Measurements from ENCODE around the gene ADARB1. TPM values are rescaled to one million over a fixed set of nuclear protein-coding genes. Genes with fewer than 3 reads are reported as not detected.

Gene ADARB1
- total and polyA plus RNA-seq, 2 of the 4 experiments (the other 2 are of a cell fraction): 39.8 to 47.3 TPM

DNA sequence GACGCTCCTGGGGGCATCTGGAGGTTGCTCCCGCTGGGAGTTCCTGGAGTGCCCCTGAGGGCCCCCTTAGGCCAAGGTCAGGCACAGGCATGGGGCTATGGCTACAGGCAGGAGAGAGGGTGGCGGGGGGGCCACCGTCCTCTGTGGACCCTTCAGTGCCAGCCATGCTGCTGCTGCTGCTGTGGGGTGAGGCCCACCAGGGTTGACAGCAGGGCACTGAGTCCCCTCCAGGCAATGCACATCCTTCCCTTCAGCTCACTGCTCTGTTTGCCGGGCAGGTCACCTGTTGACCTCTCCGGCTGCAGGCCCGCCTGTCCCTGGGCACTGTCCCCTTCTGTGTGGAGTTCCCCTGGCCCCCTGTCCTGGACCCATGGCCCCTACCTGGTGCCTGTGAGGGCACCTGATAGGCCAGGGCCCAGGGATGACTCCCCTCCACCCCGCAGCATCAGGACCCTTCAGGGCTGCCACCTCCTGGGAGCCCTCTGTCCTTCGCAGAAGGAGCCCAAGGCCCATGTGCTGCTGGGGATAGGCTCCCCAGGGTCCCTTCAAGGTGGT is 34.1 kb upstream of the ADARB1 start:
- H2BK15ac ChIP-seq (ENCODE audit: low read depth, low read length): peak overlapping the region; percentile 72; the same call in 2 of the 3 replicates
- no peak overlapping the region for H2AFZ ChIP-seq (replicated peaks; ENCODE audit: low read length, poor library complexity)
- peak overlapping the region; percentile 87 for H4K5ac ChIP-seq (ENCODE audit: low read depth, low read length)
- H2AK9ac ChIP-seq (replicated peaks; ENCODE audit: low read depth, low read length, poor library complexity): no peak overlapping the region
- TF ChIP-seq BHLHE40 (IDR thresholded peaks at IDR 0.05; ENCODE audit: low read depth, low read length): no peak
- TF ChIP-seq NFE2L2 (IDR thresholded peaks at IDR 0.05; ENCODE audit: low read depth, low read length): no peak
- in situ Hi-C loops (cut with MboI; ENCODE audit: low sequenced_read_pairs) (no loop called here), intact Hi-C loops (cut with micrococcal nuclease) (no loop called here), dilution Hi-C loops (cut with HindIII; ENCODE audit: low sequenced_read_pairs, unreplicated experiment) (no loop called here)
- H3K56ac ChIP-seq (ENCODE audit: extremely low read depth, insufficient read depth, low read length): no peak overlapping the region
- H2BK20ac ChIP-seq (ENCODE audit: low read depth, low read length): peak overlapping the region; percentile 95
- peaks cover 9% of the 10 kb centered on the region for H3K9me1 ChIP-seq (ENCODE audit: insufficient read depth, low read length)
- H3K14ac ChIP-seq (replicated peaks; ENCODE audit: low read depth, low read length): peak overlapping the region; percentile 93
- H3K4me3 ChIP-seq (ENCODE audit: insufficient read depth, low read depth, low read length): no peak overlapping the region
- CTCF ChIA-PET: no interaction called here
- H4K8ac ChIP-seq (ENCODE audit: low read depth in 2 of 2, low read length in 2 of 2): peak overlapping the region; percentile 85 to 97
- H3K23ac ChIP-seq (ENCODE audit: low read depth, low read length): no peak overlapping the region
- no peak overlapping the region for H3K4me2 ChIP-seq (ENCODE audit: low read depth, low read length)
- H3K4ac ChIP-seq (ENCODE audit: low read depth, low read length): peak overlapping the region; percentile 92
- whole genome bisulfite sequencing, 2 experiments (ENCODE audit: extremely low coverage in 2 of 2, insufficient read length in 1 of 2): 100% methylated on average over 1 of the region's 9 CpGs; no CpG with 5 or more reads in 1 of the 2 experiments
- H2BK5ac ChIP-seq (ENCODE audit: low read depth, low read length, poor library complexity, severe bottlenecking): peak overlapping the region; percentile 79
- peaks cover 5% of the 10 kb centered on the region; the same call in 1 of the 2 replicates for H3K9me3 ChIP-seq (ENCODE audit: control insufficient read depth, insufficient read depth, low read length)
- ATAC-seq (ENCODE audit: low read depth) (no peak), DNase-seq (no peak)
- peaks cover 7 to 12% of the 10 kb centered on the region in 2 experiments; a peak in 3 of 4 replicates for H3K79me1 ChIP-seq (ENCODE audit: low read depth in 1 of 2, low read length in 2 of 2)
- no peaks in the 10 kb centered on the region; the same call in 1 of the 2 replicates for H4K20me1 ChIP-seq (ENCODE audit: insufficient read depth, low read length)
- H3K36me3 ChIP-seq (ENCODE audit: control insufficient read depth, insufficient read depth, low read length): no peaks in the 10 kb centered on the region
- POLR2A ChIA-PET (ENCODE audit: unreplicated experiment): no interaction called here
- H3K4me1 ChIP-seq (ENCODE audit: control insufficient read depth, insufficient read depth, low read length): peaks cover 26% of the 10 kb centered on the region
- peak overlapping the region; percentile 82 for H3K27ac ChIP-seq (ENCODE audit: insufficient read depth, low read length)
- H3K18ac ChIP-seq (ENCODE audit: low read depth, low read length): peak overlapping the region; percentile 89; the same call in 1 of the 2 replicates
- peak overlapping the region; percentile 98 for H4K91ac ChIP-seq (ENCODE audit: insufficient read depth, low read depth, low read length)
- H3K9ac ChIP-seq (ENCODE audit: low read depth, low read length): peak overlapping the region; percentile 66
- peak overlapping the region; percentile 95 for H2AK5ac ChIP-seq (ENCODE audit: low read depth, low read length)
- no peaks in the 10 kb centered on the region for H3K27me3 ChIP-seq (ENCODE audit: control insufficient read depth, insufficient read depth, low read length)
- H2BK120ac ChIP-seq (ENCODE audit: low read depth, low read length): peak overlapping the region; percentile 97
- BruUV-seq (replicated peaks): no TSS peak

All from IMR-90 (cell line).